GM12878 (cell line): ENCODE measurements around the gene SGSH. TPM values are rescaled to one million over a fixed set of nuclear protein-coding genes. Genes with fewer than 3 reads are reported as not detected.

Source experiments
- ATF2 ChIP-seq: IDR thresholded peaks from 2 replicates; pipeline ENCODE4 v1.6.1; 2012; ENCODE audit warnings: low read length, inconsistent platforms
- ATF3 ChIP-seq: IDR thresholded peaks from 2 replicates; pipeline ENCODE4 v1.6.1; 2011; ENCODE audit warnings: low read depth, mild to moderate bottlenecking, low read length, moderate library complexity, borderline replicate concordance; ENCODE audit errors: extremely low read depth
- BMI1 ChIP-seq: fragments of 450-650 bp; IDR thresholded peaks from 2 replicates; pipeline ENCODE4 v1.6.1; 2016; ENCODE audit warnings: mild to moderate bottlenecking, moderate library complexity, borderline replicate concordance
- CBFB ChIP-seq: IDR thresholded peaks from 2 replicates; pipeline ENCODE4 v1.6.1; 2016; ENCODE audit warnings: antibody characterized with exemption, low read depth
- CHD1 ChIP-seq: IDR thresholded peaks from 2 replicates; pipeline ENCODE4 v1.6.1; 2012; ENCODE audit warnings: low read depth, low read length, improper control_type of control experiment
- FOXK2 ChIP-seq: fragments of 450-650 bp; IDR thresholded peaks from 2 replicates; pipeline ENCODE4 v1.6.1; 2017; ENCODE audit warnings: mild to moderate bottlenecking, moderate library complexity
- MXI1 ChIP-seq: fragments of 150-350 bp; IDR thresholded peaks from 2 replicates; pipeline ENCODE4 v1.6.1; 2011; ENCODE audit warnings: low read depth, mild to moderate bottlenecking, inconsistent platforms, low read length, improper control_type of control experiment
- SKIL ChIP-seq: fragments of 450-650 bp; IDR thresholded peaks from 2 replicates; pipeline ENCODE4 v1.6.1; 2017; ENCODE audit warnings: mild to moderate bottlenecking, low read depth, inconsistent platforms; ENCODE audit not compliant: poor library complexity, severe bottlenecking
- STAT1 ChIP-seq: fragments of 450-650 bp; conservative IDR thresholded peaks from 2 replicates; pipeline ENCODE4 v1.6.1; 2014; ENCODE audit warnings: antibody characterized with exemption, mild to moderate bottlenecking
- ZZZ3 ChIP-seq: IDR thresholded peaks from 2 replicates; pipeline ENCODE4 v1.6.1; 2011; ENCODE audit warnings: low read depth; ENCODE audit not compliant: control insufficient read depth, insufficient read length
- polyA plus RNA-seq, 11 experiments: library from polyadenylated mRNA; depleted of rRNA in 4 of 11; unstranded in 6 of 11; stranded (reverse) in 5 of 11; fragments of >200 nt; fragmentation: Nextera tagmentation in 4 of 11; fragmentation: Illumina TruSeq in 1 of 11; extraction: Ambion mirVana in 4 of 11; extraction: Trizol in 1 of 11; gene quantifications; 1 replicate in 1 of 11; 2 replicates in 10 of 11; pipeline versions ENCODE4 v1.2.1 to v1.2.3, GENCODE V29; 2011 to 2016; ENCODE audit warnings: inconsistent platforms in 2 of 11, missing spikeins in 2 of 11, low read depth in 1 of 11
- total RNA-seq, 4 experiments: library from RNA; depleted of rRNA in 3 of 4; stranded (reverse); fragments of >200 nt in 3 of 4; fragmentation: Illumina TruSeq in 1 of 4; extraction: Trizol in 1 of 4; gene quantifications; 2 replicates each; pipeline versions ENCODE4 v1.2.1 to v1.2.3, GENCODE V29; 2013 to 2021

SGSH gene
- total and polyA plus RNA-seq, 10 of the 15 experiments (the other 5 are each of a cell fraction or from before 2014, with no cell fraction given), result 0.13 to 17.2 (median 6.0) TPM

GRCh38 chr17:80265205-80266068, 45.3 kb upstream of the SGSH start (continued):
- TF ChIP-seq ATF2 (peak; percentile 75), STAT1 (no peak), BMI1 (no peak; the same call in 1 of the 2 replicates), ATF3 (no peak), SKIL (peak; percentile 77), CHD1 (no peak), FOXK2 (no peak), CBFB (no peak), ZZZ3 (no peak), MXI1 (peak; percentile 82; the same call in 1 of the 2 replicates)
- TF ChIP-seq, all 136 proteins: peak for 51
